IMR-90 (cell line): ENCODE data around the gene KCTD5.

ENCODE experiments used
- POLR2A ChIP-seq: IDR thresholded peaks from 2 replicates; pipeline ENCODE4 v1.6.1; 2012; ENCODE audit warnings: mild to moderate bottlenecking, low read depth, low read length
- TF ChIP-seq, protein P1 (sequence below): conservative IDR thresholded peaks from 2 replicates; pipeline ENCODE4 v1.5.1; 2012; ENCODE audit warnings: mild to moderate bottlenecking, low read depth, low read length, improper control_type of control experiment

DNA sequence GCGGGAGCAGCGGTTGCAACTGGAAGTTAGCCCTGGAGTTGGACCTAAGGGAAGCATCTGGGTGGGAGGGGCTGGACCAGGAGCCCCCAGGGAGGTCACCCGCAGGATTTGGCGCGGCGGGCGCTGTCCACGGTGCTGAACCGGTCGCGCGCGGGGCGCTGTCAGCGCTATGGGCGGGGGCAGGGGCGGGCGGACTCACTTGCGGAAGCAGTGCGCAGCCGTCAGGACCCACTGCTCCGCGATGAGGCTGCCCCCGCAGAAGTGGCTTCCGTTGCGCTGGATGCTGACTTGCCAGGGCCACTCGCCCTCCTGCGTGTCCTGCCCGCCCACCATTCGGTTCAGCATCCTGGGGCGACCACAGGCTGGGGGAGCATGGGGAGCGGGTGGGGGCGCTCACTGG lies 33.2 kb downstream of the KCTD5 start:
- TF ChIP-seq POLR2A, result no peak
- TF ChIP-seq, protein P1, sequence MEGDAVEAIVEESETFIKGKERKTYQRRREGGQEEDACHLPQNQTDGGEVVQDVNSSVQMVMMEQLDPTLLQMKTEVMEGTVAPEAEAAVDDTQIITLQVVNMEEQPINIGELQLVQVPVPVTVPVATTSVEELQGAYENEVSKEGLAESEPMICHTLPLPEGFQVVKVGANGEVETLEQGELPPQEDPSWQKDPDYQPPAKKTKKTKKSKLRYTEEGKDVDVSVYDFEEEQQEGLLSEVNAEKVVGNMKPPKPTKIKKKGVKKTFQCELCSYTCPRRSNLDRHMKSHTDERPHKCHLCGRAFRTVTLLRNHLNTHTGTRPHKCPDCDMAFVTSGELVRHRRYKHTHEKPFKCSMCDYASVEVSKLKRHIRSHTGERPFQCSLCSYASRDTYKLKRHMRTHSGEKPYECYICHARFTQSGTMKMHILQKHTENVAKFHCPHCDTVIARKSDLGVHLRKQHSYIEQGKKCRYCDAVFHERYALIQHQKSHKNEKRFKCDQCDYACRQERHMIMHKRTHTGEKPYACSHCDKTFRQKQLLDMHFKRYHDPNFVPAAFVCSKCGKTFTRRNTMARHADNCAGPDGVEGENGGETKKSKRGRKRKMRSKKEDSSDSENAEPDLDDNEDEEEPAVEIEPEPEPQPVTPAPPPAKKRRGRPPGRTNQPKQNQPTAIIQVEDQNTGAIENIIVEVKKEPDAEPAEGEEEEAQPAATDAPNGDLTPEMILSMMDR, result no peak
